ENCODE measurements around the gene RHEB. TPM values are rescaled to one million over a fixed set of nuclear protein-coding genes. Genes with fewer than 3 reads are reported as not detected.

RHEB gene
- total RNA-seq, 1 donor from 2014 or later: 113 TPM

DNA sequence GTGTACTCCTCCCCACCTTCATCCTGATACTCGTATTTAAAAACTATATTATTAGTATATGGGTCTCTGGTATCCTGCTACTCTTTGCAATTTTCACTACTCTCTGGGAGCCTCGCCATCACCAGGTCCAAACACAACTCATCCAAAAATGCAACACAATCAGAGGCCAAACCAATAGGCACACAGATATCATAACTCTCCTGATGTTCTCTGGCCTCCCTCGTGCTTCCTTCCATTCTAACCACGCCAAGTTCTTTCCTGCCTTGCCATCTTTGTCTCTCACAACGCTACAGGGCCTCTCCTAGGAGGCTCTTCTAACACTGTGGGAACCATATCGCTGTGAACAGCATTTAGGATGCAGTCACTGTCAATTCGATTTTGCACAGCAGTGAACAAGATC lies 7.3 kb downstream of the RHEB start:
- TF ChIP-seq, protein P1, sequence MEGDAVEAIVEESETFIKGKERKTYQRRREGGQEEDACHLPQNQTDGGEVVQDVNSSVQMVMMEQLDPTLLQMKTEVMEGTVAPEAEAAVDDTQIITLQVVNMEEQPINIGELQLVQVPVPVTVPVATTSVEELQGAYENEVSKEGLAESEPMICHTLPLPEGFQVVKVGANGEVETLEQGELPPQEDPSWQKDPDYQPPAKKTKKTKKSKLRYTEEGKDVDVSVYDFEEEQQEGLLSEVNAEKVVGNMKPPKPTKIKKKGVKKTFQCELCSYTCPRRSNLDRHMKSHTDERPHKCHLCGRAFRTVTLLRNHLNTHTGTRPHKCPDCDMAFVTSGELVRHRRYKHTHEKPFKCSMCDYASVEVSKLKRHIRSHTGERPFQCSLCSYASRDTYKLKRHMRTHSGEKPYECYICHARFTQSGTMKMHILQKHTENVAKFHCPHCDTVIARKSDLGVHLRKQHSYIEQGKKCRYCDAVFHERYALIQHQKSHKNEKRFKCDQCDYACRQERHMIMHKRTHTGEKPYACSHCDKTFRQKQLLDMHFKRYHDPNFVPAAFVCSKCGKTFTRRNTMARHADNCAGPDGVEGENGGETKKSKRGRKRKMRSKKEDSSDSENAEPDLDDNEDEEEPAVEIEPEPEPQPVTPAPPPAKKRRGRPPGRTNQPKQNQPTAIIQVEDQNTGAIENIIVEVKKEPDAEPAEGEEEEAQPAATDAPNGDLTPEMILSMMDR (IDR thresholded peaks at IDR 0.05; ENCODE audit: borderline replicate concordance): no peak
- peaks cover 87% of the 10 kb centered on the region for H3K4me1 ChIP-seq
- peak overlapping the region; percentile 42 for H3K27ac ChIP-seq (replicated peaks)
- intact Hi-C loops (cut with micrococcal nuclease): no loop called here
- H3K4me3 ChIP-seq: no peak overlapping the region
- DNase-seq: no peak
- no peaks in the 10 kb centered on the region for H3K27me3 ChIP-seq (ENCODE audit: low read depth)
- no peaks in the 10 kb centered on the region for H3K36me3 ChIP-seq
- H3K9me3 ChIP-seq (replicated peaks): no peaks in the 10 kb centered on the region

DNA sequence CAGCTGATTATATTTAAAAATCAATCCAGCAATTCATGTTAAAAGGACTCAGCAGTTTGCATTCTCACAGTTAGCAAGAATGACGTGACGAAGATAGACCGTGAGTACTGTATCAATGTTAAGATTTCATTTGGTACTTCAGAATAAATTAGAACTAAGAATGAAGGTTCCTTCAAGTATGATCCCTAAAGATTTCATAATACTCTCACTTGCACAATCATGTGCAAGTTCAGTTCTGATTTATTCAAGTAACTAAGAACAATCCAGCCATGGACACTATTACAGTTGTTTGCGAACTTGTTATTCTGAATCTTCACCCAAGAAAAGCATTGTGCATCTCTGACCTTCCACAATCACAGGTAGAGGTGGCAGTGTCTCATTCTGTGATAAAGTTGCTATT lies 7.7 kb downstream of the RHEB start:
- no peak for DNase-seq
- Histone ChIP-seq H3K4me3 (no peak overlapping the region), H3K27ac (replicated peaks) (peak overlapping the region; percentile 42), H3K36me3 (no peaks in the 10 kb centered on the region), H3K27me3 (ENCODE audit: low read depth) (no peaks in the 10 kb centered on the region), H3K9me3 (replicated peaks) (no peaks in the 10 kb centered on the region), H3K4me1 (peaks cover 87% of the 10 kb centered on the region)
- TF ChIP-seq, protein P1 (IDR thresholded peaks at IDR 0.05; ENCODE audit: borderline replicate concordance): no peak
- intact Hi-C loops (cut with micrococcal nuclease): no loop called here

DNA sequence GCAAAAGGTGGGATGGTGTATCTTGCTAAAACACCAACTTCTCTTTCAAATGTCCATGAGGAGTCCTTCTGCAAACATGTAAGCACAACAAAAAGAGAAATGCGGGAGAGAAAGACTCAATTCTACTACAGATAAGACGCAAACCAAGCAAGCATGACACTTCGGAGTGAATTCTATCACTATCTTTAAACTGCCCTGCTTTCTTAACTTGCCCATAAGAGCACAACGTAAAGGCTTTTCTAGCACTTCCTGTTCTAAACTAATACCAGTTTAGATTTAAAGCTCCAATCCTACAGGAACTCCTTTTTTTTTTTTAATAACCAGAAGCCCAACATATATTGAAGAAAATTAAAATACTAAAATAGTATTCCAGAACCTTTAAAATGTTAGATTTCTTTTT lies 8.4 kb downstream of the RHEB start:
- intact Hi-C loops (cut with micrococcal nuclease): no loop called here

DNA sequence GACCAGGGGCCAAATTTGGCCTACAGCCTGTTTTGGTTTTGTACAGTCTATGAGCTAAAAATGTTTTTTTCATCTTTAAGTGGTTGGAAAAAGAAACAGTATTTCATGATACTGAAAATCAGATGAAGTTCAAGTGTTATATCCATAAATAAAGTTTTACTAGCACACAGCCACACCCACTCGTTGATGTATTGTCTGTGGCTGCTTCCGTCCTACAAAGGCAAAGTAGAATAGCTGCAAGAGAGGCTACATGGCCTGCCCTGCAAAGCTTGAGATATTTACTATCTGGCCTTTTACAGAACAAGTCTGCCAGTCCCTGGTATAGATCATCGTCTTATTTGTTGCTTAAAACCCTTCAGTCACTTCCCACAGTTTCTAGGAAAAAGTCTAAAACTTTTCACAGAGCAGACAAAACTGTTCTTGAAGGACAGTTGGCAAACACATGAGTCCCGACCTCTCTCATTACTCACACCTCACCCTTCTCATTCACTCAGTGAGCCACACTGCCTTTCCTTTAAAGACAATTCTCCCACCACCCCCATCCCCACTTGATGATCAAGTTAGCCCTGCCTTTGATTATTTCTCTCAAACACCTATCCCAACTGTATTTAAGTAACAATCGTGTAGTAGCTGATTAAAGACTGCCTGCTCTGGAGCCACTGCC lies 9.9 kb downstream of the RHEB start:
- Histone ChIP-seq H3K27ac (replicated peaks) (no peak overlapping the region), H3K27me3 (ENCODE audit: low read depth) (no peaks in the 10 kb centered on the region), H3K4me3 (no peak overlapping the region), H3K4me1 (peaks cover 92% of the 10 kb centered on the region), H3K36me3 (no peaks in the 10 kb centered on the region), H3K9me3 (replicated peaks) (no peaks in the 10 kb centered on the region)
- DNase-seq: no peak
- TF ChIP-seq, protein P1 (IDR thresholded peaks at IDR 0.05; ENCODE audit: borderline replicate concordance): no peak
- intact Hi-C loops (cut with micrococcal nuclease): no loop called here

More for the DNA sequence above, 8.4 kb downstream of the RHEB start:
- peak overlapping the region; percentile 42 for H3K27ac ChIP-seq (replicated peaks)
- TF ChIP-seq, protein P1 (IDR thresholded peaks at IDR 0.05; ENCODE audit: borderline replicate concordance): no peak
- peaks cover 87% of the 10 kb centered on the region for H3K4me1 ChIP-seq
- no peaks in the 10 kb centered on the region for H3K27me3 ChIP-seq (ENCODE audit: low read depth)
- no peaks in the 10 kb centered on the region for H3K36me3 ChIP-seq
- no peaks in the 10 kb centered on the region for H3K9me3 ChIP-seq (replicated peaks)
- no peak for DNase-seq
- no peak overlapping the region for H3K4me3 ChIP-seq

DNA sequence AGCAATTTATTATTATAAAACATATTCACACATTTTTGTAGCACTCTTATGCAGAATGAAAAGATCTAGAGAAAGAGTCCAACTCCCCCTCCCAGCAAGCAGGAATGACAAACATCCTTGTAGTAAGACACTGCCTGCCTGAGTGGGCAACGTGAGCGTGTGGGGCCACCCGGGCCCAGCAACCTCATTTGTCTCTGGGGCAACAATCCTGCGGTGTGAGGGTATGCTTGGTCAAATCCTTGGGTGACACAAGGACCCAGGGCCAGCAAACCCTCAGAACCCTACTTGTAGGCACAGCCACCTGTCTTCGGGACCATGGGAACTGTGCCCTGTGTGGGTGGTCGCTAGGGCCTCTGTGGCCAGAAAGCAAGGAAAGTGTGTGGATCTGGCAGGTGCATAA lies 10.7 kb downstream of the RHEB start:
- no peak overlapping the region for H3K4me3 ChIP-seq
- H3K27me3 ChIP-seq (ENCODE audit: low read depth): no peaks in the 10 kb centered on the region
- H3K36me3 ChIP-seq: no peaks in the 10 kb centered on the region
- intact Hi-C loops (cut with micrococcal nuclease): no loop called here
- H3K4me1 ChIP-seq: peaks cover 100% of the 10 kb centered on the region
- no peak overlapping the region for H3K27ac ChIP-seq (replicated peaks)
- no peak for DNase-seq
- TF ChIP-seq, protein P1 (IDR thresholded peaks at IDR 0.05; ENCODE audit: borderline replicate concordance): no peak
- H3K9me3 ChIP-seq (replicated peaks): no peaks in the 10 kb centered on the region

All from left ventricle myocardium inferior (tissue), 1 donor.